HG03520 (cell line): ENCODE results near the gene BEX2.

Source experiments
- ATAC-seq: cut with Tn5 transposase; IDR thresholded peaks from one replicate; pipeline ENCODE4 v1.9.1; 2021; ENCODE audit warnings: mild to moderate bottlenecking, moderate library complexity; ENCODE audit not compliant: unreplicated experiment

The BEX2 gene

DNA sequence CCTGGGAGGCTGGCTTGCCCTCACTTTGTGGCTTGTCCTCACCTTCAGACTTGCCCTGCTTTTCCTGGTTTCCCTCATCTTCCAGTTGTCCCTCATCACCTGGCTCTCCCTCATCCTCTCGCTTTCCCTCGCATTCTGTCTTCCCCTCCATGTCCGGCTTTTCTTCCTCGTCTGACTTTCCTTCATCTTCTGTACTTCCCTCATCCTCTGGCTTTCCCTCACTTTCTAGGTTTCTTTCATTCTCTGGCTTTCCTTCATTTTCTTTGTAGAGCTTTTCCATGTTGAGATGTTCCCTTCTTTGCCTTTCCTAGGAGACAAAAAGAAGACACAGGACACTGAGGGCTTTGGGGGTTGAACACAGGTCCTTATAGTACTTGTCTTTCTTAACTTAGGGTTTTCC lies 36.5 kb downstream of the BEX2 start:
- ATAC-seq: no peak
